GM21717 (cell line): Measurements from ENCODE around the gene P2RX6.
A peak's percentile ranks its signal among the peaks of the same experiment; 100 is the strongest.

Experiments used
- ATAC-seq: cut with Tn5 transposase; IDR thresholded peaks from one replicate; pipeline ENCODE4 v1.9.1; 2021; ENCODE audit warnings: mild to moderate bottlenecking, moderate library complexity; ENCODE audit not compliant: unreplicated experiment

The P2RX6 gene

GRCh38 chr22:20979940-20980453 is 35.0 kb upstream of the P2RX6 start:
- no peak for ATAC-seq

GRCh38 chr22:20980523-20980922 is 34.4 kb upstream of the P2RX6 start:
- ATAC-seq: no peak

GRCh38 chr22:20980938-20981722 is 33.8 kb upstream of the P2RX6 start:
- no peak for ATAC-seq

- peak; percentile 53 for ATAC-seq
Measured at GRCh38 chr22:20981787-20982562, 33.0 kb upstream of the P2RX6 start, which contains the start of gene LZTR1. TSS of gene LZTR1 (plus strand) at chr22:20982297. CDS start at chr22:20982372, 75 bp downstream.

GRCh38 chr22:20982563-20982882 is 32.4 kb upstream of the P2RX6 start:
- ATAC-seq: peak; percentile 23

- ATAC-seq: no peak
Measured at GRCh38 chr22:20983081-20983771, 31.7 kb upstream of the P2RX6 start.

GRCh38 chr22:20985720-20986119 is 29.2 kb upstream of the P2RX6 start:
- ATAC-seq: no peak

- no peak for ATAC-seq
Measured at GRCh38 chr22:20986365-20986764, 28.6 kb upstream of the P2RX6 start.

- no peak for ATAC-seq
Measured at GRCh38 chr22:20987375-20987774, 27.6 kb upstream of the P2RX6 start.

GRCh38 chr22:20988573-20989322 is 26.2 kb upstream of the P2RX6 start:
- ATAC-seq: no peak

GRCh38 chr22:20989323-20990138 is 25.4 kb upstream of the P2RX6 start:
- ATAC-seq: no peak

- no peak for ATAC-seq
Measured at GRCh38 chr22:20990184-20991180, 24.5 kb upstream of the P2RX6 start.

- no peak for ATAC-seq
Measured at GRCh38 chr22:20991252-20992055, 23.5 kb upstream of the P2RX6 start.

- no peak for ATAC-seq
Measured at GRCh38 chr22:20992056-20992442, 22.9 kb upstream of the P2RX6 start.

- ATAC-seq: no peak
Measured at GRCh38 chr22:20992456-20993303, 22.3 kb upstream of the P2RX6 start.

- no peak for ATAC-seq
Measured at GRCh38 chr22:20993304-20994127, 21.4 kb upstream of the P2RX6 start.
